ENCODE data around the gene RBP2.

GRCh38 chr3:139441656-139442055 lies 34.7 kb downstream of the RBP2 start:
- TF ChIP-seq TFCP2L1 (CRISPR knock-in tag; IDR thresholded peaks at IDR 0.05): no peak
- no peak for TF ChIP-seq CTCF (IDR thresholded peaks at IDR 0.05)
- no peak for TF ChIP-seq FOSL2 (IDR thresholded peaks at IDR 0.05)
- no peak for TF ChIP-seq FOSL2 (CRISPR knock-in tag; IDR thresholded peaks at IDR 0.05)
- no peak for TF ChIP-seq EP300 (IDR thresholded peaks at IDR 0.05)
- TF ChIP-seq, protein P1, sequence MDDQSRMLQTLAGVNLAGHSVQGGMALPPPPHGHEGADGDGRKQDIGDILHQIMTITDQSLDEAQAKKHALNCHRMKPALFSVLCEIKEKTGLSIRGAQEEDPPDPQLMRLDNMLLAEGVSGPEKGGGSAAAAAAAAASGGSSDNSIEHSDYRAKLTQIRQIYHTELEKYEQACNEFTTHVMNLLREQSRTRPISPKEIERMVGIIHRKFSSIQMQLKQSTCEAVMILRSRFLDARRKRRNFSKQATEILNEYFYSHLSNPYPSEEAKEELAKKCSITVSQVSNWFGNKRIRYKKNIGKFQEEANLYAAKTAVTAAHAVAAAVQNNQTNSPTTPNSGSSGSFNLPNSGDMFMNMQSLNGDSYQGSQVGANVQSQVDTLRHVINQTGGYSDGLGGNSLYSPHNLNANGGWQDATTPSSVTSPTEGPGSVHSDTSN (IDR thresholded peaks at IDR 0.05): no peak
- no peak for TF ChIP-seq SMC3 (IDR thresholded peaks at IDR 0.05)
- no peak for TF ChIP-seq MYC (IDR thresholded peaks at IDR 0.05; ENCODE audit: borderline replicate concordance, low read length)
